GM23248 (cell line): ENCODE results near the gene NMT1. TPM values are rescaled to one million over a fixed set of nuclear protein-coding genes. Genes with fewer than 3 reads are reported as not detected.

Source experiments
- DNase-seq: peaks from one replicate; pipeline ENCODE4 v3.0.0-alpha.2; 2015
- H2AFZ ChIP-seq: fragments of 200-600 bp; sonication (generic); 2 replicates; pipeline ENCODE4 v1.6.1; 2016; ENCODE audit warnings: antibody characterized with exemption
- H3F3A ChIP-seq: fragments of 200-600 bp; sonication (generic); 2 replicates; pipeline ENCODE4 v1.6.1; 2016; ENCODE audit warnings: mild to moderate bottlenecking, antibody characterized with exemption, mixed run types; ENCODE audit not compliant: insufficient read depth
- H3K27ac ChIP-seq: fragments of 200-600 bp; sonication (generic); 2 replicates; pipeline ENCODE4 v1.5.1; 2016; ENCODE audit warnings: mild to moderate bottlenecking
- H3K27me3 ChIP-seq: fragments of 200-600 bp; sonication (generic); replicated peaks from 2 replicates; pipeline ENCODE4 v1.6.1; 2016; ENCODE audit warnings: mild to moderate bottlenecking; ENCODE audit not compliant: insufficient read depth
- H3K36me3 ChIP-seq: fragments of 200-600 bp; sonication (generic); 2 replicates; pipeline ENCODE4 v1.6.1; 2016; ENCODE audit warnings: low read depth, mild to moderate bottlenecking
- H3K4me1 ChIP-seq: fragments of 200-600 bp; sonication (generic); 2 replicates; pipeline ENCODE4 v1.6.1; 2016; ENCODE audit warnings: mild to moderate bottlenecking; ENCODE audit not compliant: insufficient read depth
- H3K4me2 ChIP-seq: fragments of 200-600 bp; sonication (generic); one replicate; pipeline ENCODE4 v1.6.1; 2016; ENCODE audit warnings: mild to moderate bottlenecking; ENCODE audit not compliant: unreplicated experiment
- H3K4me3 ChIP-seq: fragments of 200-600 bp; sonication (generic); 2 replicates; pipeline ENCODE4 v1.5.1; 2016; ENCODE audit warnings: mild to moderate bottlenecking
- H3K79me2 ChIP-seq: fragments of 200-600 bp; sonication (generic); 2 replicates; pipeline ENCODE4 v1.6.1; 2016; ENCODE audit warnings: mild to moderate bottlenecking; ENCODE audit not compliant: insufficient read depth
- H3K9ac ChIP-seq: fragments of 200-600 bp; sonication (generic); 2 replicates; pipeline ENCODE4 v1.6.1; 2016; ENCODE audit warnings: mild to moderate bottlenecking
- H3K9me2 ChIP-seq: fragments of 200-600 bp; sonication (generic); 2 replicates; pipeline ENCODE4 v1.6.1; 2016; ENCODE audit warnings: mixed run types, mild to moderate bottlenecking, moderate library complexity; ENCODE audit not compliant: insufficient read depth
- H3K9me3 ChIP-seq: fragments of 200-600 bp; sonication (generic); one replicate; pipeline ENCODE4 v1.6.1; 2017; ENCODE audit warnings: low read depth
- H4K20me1 ChIP-seq: fragments of 200-600 bp; sonication (generic); 2 replicates; pipeline ENCODE4 v1.6.0; 2016; ENCODE audit not compliant: insufficient read depth
- EZH2 ChIP-seq: fragments of 200-600 bp; sonication (generic); IDR thresholded peaks from 2 replicates; pipeline ENCODE4 v1.6.1; 2018; ENCODE audit warnings: antibody characterized with exemption, mild to moderate bottlenecking; ENCODE audit not compliant: insufficient read depth, poor library complexity, severe bottlenecking
- EZH2phosphoT487 ChIP-seq: fragments of 200-600 bp; sonication (generic); IDR thresholded peaks from 2 replicates; pipeline ENCODE4 v1.6.1; 2018; ENCODE audit warnings: antibody characterized with exemption, moderate library complexity, mild to moderate bottlenecking, low read depth; ENCODE audit not compliant: insufficient read depth
- WGBS, 2 experiments: methylation state at CpG; one replicate each; pipeline ENCODE4 v1.1.6; 2015 to 2017; ENCODE audit warnings: low lambda C conversion rate in 2 of 2, low coverage in 1 of 2; ENCODE audit errors: missing lambda C conversion rate in 2 of 2; 5-methylcytosine and 5-hydroxymethylcytosine counted together
- in situ Hi-C: fragments of 300-500 bp; cut with MboI; formaldehyde crosslinking; loops from 2 replicates; pipeline ENCODE4 v1.15.0; 2020
- polyA plus RNA-seq: library from polyadenylated mRNA; unstranded; fragments of >200 nt; fragmentation: Nextera tagmentation; extraction: Ambion mirVana; gene quantifications from 2 replicates; pipeline ENCODE4 v1.2.1, GENCODE V29; 2016
- total RNA-seq: library from RNA; depleted of rRNA; stranded (reverse); fragments of >200 nt; shearing (Covaris generic); gene quantifications from 2 replicates; pipeline ENCODE4 v1.2.3, GENCODE V29; 2014

The NMT1 gene
- total and polyA plus RNA-seq, 2 experiments from 2014 or later = 61.8 to 95.7 TPM

DNA sequence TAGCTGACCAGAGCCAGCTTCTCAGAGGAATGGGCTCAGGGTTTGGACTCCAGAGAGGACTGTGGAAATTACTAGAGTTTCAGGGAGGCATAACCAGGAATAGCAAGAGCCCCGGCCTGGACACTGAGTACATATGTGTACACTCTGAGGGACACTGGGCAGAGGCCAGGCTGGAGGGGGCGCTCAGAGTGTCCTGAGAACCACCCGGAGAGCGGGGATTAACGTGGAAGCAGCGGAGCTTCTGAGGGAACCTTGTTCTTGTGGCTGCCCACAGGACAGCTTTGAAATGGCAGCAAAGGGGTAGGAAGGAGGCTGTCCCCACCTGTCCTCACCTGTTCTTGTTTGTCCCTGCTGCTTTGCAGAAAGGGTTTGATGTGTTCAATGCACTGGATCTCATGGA, 43.4 kb downstream of the NMT1 start:
- WGBS, 2 experiments = 84 to 86% methylated on average over 6 of the region's 6 CpGs
- Histone ChIP-seq H3K27me3 (no peaks in the 10 kb centered on the region), H4K20me1 (no peaks in the 10 kb centered on the region; the same call in 1 of the 2 replicates), H3K79me2 (no peaks in the 10 kb centered on the region), H3K4me2 (no peak overlapping the region), H3K27ac (no peak overlapping the region), H3K9me2 (no peaks in the 10 kb centered on the region), H3K4me1 (0 out of 2 replicates have a peak, but pooled peaks cover 7% of the 10 kb centered on the region), H2AFZ (no peak overlapping the region), H3F3A (0 out of 2 replicates have a peak, but pooled peaks cover 8% of the 10 kb centered on the region), H3K9ac (no peak overlapping the region), H3K9me3 (no peaks in the 10 kb centered on the region), H3K4me3 (no peak overlapping the region), H3K36me3 (peaks cover 29% of the 10 kb centered on the region)
- no peak for TF ChIP-seq EZH2phosphoT487
- TF ChIP-seq EZH2 = no peak
- no peak for DNase-seq
- in situ Hi-C loops = no loop called here

DNA sequence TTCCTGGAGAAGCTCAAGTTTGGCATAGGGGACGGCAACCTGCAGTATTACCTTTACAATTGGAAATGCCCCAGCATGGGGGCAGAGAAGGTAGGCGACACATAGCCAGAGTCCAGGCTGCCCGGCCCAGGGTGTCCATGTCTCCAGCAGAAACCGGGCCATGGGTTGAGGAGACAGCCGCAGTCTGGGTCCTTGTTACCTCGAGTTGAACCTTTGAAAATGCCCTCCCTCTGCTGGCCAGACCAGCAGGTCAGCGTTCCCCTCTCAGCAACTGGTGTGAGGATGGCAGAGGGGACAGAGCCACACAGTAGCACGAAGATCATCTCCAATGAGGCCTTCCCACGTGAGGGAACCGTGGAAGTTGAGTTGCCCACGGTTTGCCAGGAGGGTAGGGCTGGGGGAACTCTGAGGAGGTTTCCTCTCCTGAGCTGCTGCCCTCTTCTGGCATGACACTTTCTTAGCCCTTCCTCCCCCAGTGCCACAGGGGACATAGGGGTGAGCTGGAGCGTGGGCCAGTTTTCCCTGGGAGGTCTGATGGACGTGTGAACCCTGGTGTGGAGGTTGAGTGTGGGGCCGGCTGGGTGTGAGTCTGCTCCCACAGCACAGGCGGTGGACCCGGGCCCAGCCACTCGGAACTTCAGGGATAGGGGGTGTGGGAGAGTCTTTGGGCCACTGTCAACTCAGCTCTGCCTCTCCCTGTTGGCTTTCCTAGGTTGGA, 43.9 kb downstream of the NMT1 start:
- peaks cover 23% of the 10 kb centered on the region for H3K36me3 ChIP-seq
- H3K9me2 ChIP-seq = no peaks in the 10 kb centered on the region
- H3K79me2 ChIP-seq = no peaks in the 10 kb centered on the region
- no peaks in the 10 kb centered on the region for H3K9me3 ChIP-seq
- H3K9ac ChIP-seq = no peak overlapping the region
- H3K4me1 ChIP-seq = 0 out of 2 replicates have a peak, but pooled peaks cover 7% of the 10 kb centered on the region
- H3F3A ChIP-seq = 0 out of 2 replicates have a peak, but pooled peaks cover 8% of the 10 kb centered on the region
- H4K20me1 ChIP-seq = no peaks in the 10 kb centered on the region
- DNase-seq = no peak
- no peak overlapping the region for H2AFZ ChIP-seq
- H3K27me3 ChIP-seq = no peaks in the 10 kb centered on the region
- H3K4me2 ChIP-seq = no peak overlapping the region
- H3K4me3 ChIP-seq = no peak overlapping the region
- TF ChIP-seq EZH2 (no peak), EZH2phosphoT487 (no peak)
- WGBS, 2 experiments = 73 to 83% methylated on average over 14 to 17 of the region's 17 CpGs
- in situ Hi-C loops = no loop called here
- H3K27ac ChIP-seq = no peak overlapping the region

DNA sequence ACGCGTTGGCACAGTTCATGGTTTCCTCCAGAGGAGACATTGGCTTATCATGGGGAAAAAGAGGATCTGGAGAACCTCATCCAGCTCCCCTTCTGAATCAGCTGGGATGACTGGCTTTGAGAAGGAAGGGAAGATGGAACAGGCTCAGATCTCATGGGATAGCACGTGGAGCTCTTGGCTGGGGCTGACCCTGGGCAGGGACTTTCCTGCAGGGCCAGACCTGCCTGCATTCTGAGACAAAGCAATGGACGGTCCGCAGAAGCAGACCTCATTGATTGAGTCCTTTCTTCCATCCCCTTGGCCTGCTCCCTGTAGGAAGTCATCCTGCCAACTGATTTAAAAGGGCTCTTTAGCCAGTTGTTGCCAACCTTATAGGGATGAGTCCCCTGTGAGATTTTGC, 45.0 kb downstream of the NMT1 start:
- H3K9me2 ChIP-seq = no peaks in the 10 kb centered on the region
- WGBS, 2 experiments = 57 to 59% methylated on average over 5 of the region's 5 CpGs

DNA sequence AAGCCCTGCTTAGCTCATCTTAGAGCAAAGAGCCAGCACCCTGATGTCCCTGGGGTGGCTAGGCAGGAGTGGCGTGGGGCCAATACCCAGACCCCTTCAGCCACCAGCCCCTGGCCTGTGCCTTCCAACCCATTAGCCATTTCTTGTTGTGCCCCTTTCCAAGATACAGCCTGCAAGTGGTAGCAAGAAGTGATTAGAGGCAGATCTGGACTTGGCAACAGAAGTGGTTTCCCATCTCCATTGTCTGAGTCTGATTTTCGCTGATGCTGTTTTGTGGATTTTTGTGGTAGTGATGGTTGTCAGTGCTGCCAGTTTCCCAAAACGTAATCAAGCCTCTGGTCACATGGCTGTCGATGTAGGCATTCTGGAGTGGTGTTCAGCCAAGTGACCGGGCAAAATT, 45.5 kb downstream of the NMT1 start:
- Histone ChIP-seq H4K20me1 (no peaks in the 10 kb centered on the region), H3K9me3 (no peaks in the 10 kb centered on the region), H3K4me3 (no peak overlapping the region), H3K79me2 (no peaks in the 10 kb centered on the region), H3K4me1 (0 out of 2 replicates have a peak, but pooled peaks cover 6% of the 10 kb centered on the region), H3K27ac (no peak overlapping the region), H3K36me3 (peaks cover 20% of the 10 kb centered on the region), H3K27me3 (no peaks in the 10 kb centered on the region), H3K9ac (no peak overlapping the region), H3F3A (peaks cover 16% of the 10 kb centered on the region), H3K9me2 (no peaks in the 10 kb centered on the region), H3K4me2 (no peak overlapping the region), H2AFZ (no peak overlapping the region)
- TF ChIP-seq EZH2phosphoT487 = no peak
- TF ChIP-seq EZH2 = no peak
- no peak for DNase-seq
- in situ Hi-C loops = no loop called here
- WGBS, 2 experiments = 82 to 83% methylated on average over 5 of the region's 5 CpGs

More for the DNA sequence above, 45.0 kb downstream of the NMT1 start:
- DNase-seq = no peak
- 0 out of 2 replicates have a peak, but pooled peaks cover 7% of the 10 kb centered on the region for H3K4me1 ChIP-seq
- H3K27me3 ChIP-seq = no peaks in the 10 kb centered on the region
- no peak overlapping the region for H3K9ac ChIP-seq
- H3K4me2 ChIP-seq = no peak overlapping the region
- H3K4me3 ChIP-seq = no peak overlapping the region
- H3K27ac ChIP-seq = no peak overlapping the region
- H4K20me1 ChIP-seq = no peaks in the 10 kb centered on the region
- peaks cover 12% of the 10 kb centered on the region for H3F3A ChIP-seq
- H3K9me3 ChIP-seq = no peaks in the 10 kb centered on the region
- H3K36me3 ChIP-seq = peaks cover 20% of the 10 kb centered on the region
- no peaks in the 10 kb centered on the region for H3K79me2 ChIP-seq
- no peak for TF ChIP-seq EZH2phosphoT487
- TF ChIP-seq EZH2 = no peak
- in situ Hi-C loops = no loop called here
- no peak overlapping the region for H2AFZ ChIP-seq
